CD4-positive, alpha-beta T cell treated with Interleukin-10 for 1 hour (primary cell): ENCODE data around the gene KDF1.
A peak's percentile ranks its signal among the peaks of the same experiment; 100 is the strongest.

ENCODE experiments used
- DNase-seq: peaks from one replicate; pipeline ENCODE4 v3.0.0-alpha.2; 2020

KDF1 gene

GRCh38 chr1:26913754-26914619 is 46.3 kb downstream of the KDF1 start, which contains the start of gene NR0B2:
TSS of gene NR0B2 (minus strand) at chr1:26913975. CDS start at chr1:26913940, 35 bp downstream.
- DNase-seq, result no peak

GRCh38 chr1:26913389-26913753 is 46.9 kb downstream of the KDF1 start:
- no peak for DNase-seq

- no peak for DNase-seq
Measured at GRCh38 chr1:26912147-26912490, 48.1 kb downstream of the KDF1 start.

GRCh38 chr1:26911399-26912146 is 48.7 kb downstream of the KDF1 start:
- no peak for DNase-seq

GRCh38 chr1:26910343-26911160 is 49.7 kb downstream of the KDF1 start:
- no peak for DNase-seq

- DNase-seq, result no peak
Measured at GRCh38 chr1:26909951-26910342, 50.3 kb downstream of the KDF1 start.

GRCh38 chr1:26907071-26907917 is 53.0 kb downstream of the KDF1 start:
- DNase-seq, result no peak

GRCh38 chr1:26900815-26901511 is 59.3 kb downstream of the KDF1 start:
- no peak for DNase-seq

- DNase-seq, result peak; percentile 91
Measured at GRCh38 chr1:26900001-26900814, 60.1 kb downstream of the KDF1 start, which contains the start of gene GPATCH3. TSS of gene GPATCH3 (minus strand) at chr1:26900467. CDS start at chr1:26900442, 25 bp downstream.
